GM10266 (cell line): ENCODE results near the gene PRKAG2.

ENCODE experiments used
- DNase-seq: peaks from one replicate; pipeline ENCODE4 v3.0.0; 2012; ENCODE audit errors: extremely low spot score
- TF ChIP-seq, protein P1 (sequence below): IDR thresholded peaks from 2 replicates; pipeline ENCODE4 v1.5.1; 2012; ENCODE audit warnings: mild to moderate bottlenecking, low read depth; ENCODE audit not compliant: control insufficient read depth, insufficient read depth; ENCODE audit errors: missing control alignments

The PRKAG2 gene

DNA sequence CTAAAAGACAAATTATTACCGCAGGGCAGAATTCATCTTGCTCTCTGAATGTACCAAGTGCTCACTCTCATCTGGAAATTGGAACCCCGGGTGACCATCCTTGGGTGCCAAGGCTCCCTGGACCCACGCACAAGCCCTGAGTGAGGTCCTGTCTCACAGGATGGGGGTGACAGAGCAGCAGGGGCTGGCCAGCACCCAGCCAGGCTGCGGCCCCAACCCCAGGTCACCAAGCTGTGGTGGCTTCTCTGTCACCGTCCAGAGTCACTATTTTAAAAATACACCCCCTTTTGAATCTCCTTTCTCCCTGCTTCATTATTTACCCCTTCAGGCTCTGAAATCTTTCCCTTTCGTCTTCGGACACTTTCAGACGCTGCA is 148.6 kb downstream of the PRKAG2 start:
- TF ChIP-seq, protein P1, sequence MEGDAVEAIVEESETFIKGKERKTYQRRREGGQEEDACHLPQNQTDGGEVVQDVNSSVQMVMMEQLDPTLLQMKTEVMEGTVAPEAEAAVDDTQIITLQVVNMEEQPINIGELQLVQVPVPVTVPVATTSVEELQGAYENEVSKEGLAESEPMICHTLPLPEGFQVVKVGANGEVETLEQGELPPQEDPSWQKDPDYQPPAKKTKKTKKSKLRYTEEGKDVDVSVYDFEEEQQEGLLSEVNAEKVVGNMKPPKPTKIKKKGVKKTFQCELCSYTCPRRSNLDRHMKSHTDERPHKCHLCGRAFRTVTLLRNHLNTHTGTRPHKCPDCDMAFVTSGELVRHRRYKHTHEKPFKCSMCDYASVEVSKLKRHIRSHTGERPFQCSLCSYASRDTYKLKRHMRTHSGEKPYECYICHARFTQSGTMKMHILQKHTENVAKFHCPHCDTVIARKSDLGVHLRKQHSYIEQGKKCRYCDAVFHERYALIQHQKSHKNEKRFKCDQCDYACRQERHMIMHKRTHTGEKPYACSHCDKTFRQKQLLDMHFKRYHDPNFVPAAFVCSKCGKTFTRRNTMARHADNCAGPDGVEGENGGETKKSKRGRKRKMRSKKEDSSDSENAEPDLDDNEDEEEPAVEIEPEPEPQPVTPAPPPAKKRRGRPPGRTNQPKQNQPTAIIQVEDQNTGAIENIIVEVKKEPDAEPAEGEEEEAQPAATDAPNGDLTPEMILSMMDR, result no peak
- no peak for DNase-seq

- TF ChIP-seq, protein P1, result no peak
- DNase-seq, result no peak
Observed at GRCh38 chr7:151727579-151728285, 149.2 kb downstream of the PRKAG2 start.

- TF ChIP-seq, protein P1, result no peak
- no peak for DNase-seq
Observed at GRCh38 chr7:151726652-151727578, 150.0 kb downstream of the PRKAG2 start.

- TF ChIP-seq, protein P1, result no peak
- DNase-seq, result no peak
Observed at GRCh38 chr7:151725844-151726651, 150.9 kb downstream of the PRKAG2 start.

GRCh38 chr7:151724920-151725584 is 151.9 kb downstream of the PRKAG2 start:
- no peak for DNase-seq
- TF ChIP-seq, protein P1, result no peak

- TF ChIP-seq, protein P1, result no peak
- DNase-seq, result no peak
Observed at GRCh38 chr7:151724250-151724915, 152.5 kb downstream of the PRKAG2 start.
